ENCODE results near the gene AP4B1. TPM values are rescaled to one million over a fixed set of nuclear protein-coding genes. Genes with fewer than 3 reads are reported as not detected.

Gene AP4B1
- total RNA-seq, 1 donor: 14.1 TPM

- no peaks in the 10 kb centered on the region for H3K9me3 ChIP-seq (ENCODE audit: low read depth, low read length)
- H4K20me1 ChIP-seq (ENCODE audit: insufficient read depth, low read length): no peaks in the 10 kb centered on the region
- H3K36me3 ChIP-seq (ENCODE audit: insufficient read depth, low read length): no peaks in the 10 kb centered on the region
- H3K4me3 ChIP-seq (ENCODE audit: insufficient read depth, low read length): no peak overlapping the region
- TF ChIP-seq CTCF (IDR thresholded peaks at IDR 0.05; ENCODE audit: extremely low read depth, low read depth, low read length): no peak
- H2AFZ ChIP-seq (ENCODE audit: low read length): no peak overlapping the region
- no peaks in the 10 kb centered on the region for H3K27me3 ChIP-seq (ENCODE audit: insufficient read depth, low read length)
- H3K4me1 ChIP-seq (ENCODE audit: insufficient read depth, low read length): peaks cover 35% of the 10 kb centered on the region
- H3K27ac ChIP-seq (ENCODE audit: low read depth, low read length): no peak overlapping the region
- H3K79me2 ChIP-seq (ENCODE audit: insufficient read depth, low read length): no peaks in the 10 kb centered on the region
- no peak overlapping the region for H3K4me2 ChIP-seq (ENCODE audit: insufficient read depth, low read length)
- DNase-seq (ENCODE audit: insufficient read length, low spot score, missing footprints): no peak
Measured at GRCh38 chr1:113870778-113871177, 33.8 kb downstream of the AP4B1 start.

GRCh38 chr1:113868387-113869083 is 36.1 kb downstream of the AP4B1 start:
- Histone ChIP-seq H2AFZ (ENCODE audit: low read length) (peak overlapping the region; percentile 81), H3K36me3 (ENCODE audit: insufficient read depth, low read length) (no peaks in the 10 kb centered on the region), H3K9me3 (ENCODE audit: low read depth, low read length) (no peaks in the 10 kb centered on the region), H4K20me1 (ENCODE audit: insufficient read depth, low read length) (no peaks in the 10 kb centered on the region), H3K79me2 (ENCODE audit: insufficient read depth, low read length) (no peaks in the 10 kb centered on the region), H3K4me1 (ENCODE audit: insufficient read depth, low read length) (peaks cover 30% of the 10 kb centered on the region), H3K27me3 (ENCODE audit: insufficient read depth, low read length) (no peaks in the 10 kb centered on the region), H3K4me2 (ENCODE audit: insufficient read depth, low read length) (no peak overlapping the region), H3K27ac (ENCODE audit: low read depth, low read length) (peak overlapping the region; percentile 17), H3K4me3 (ENCODE audit: insufficient read depth, low read length) (no peak overlapping the region)
- no peak for TF ChIP-seq CTCF (IDR thresholded peaks at IDR 0.05; ENCODE audit: extremely low read depth, low read depth, low read length)
- peak; percentile 50 for DNase-seq (ENCODE audit: insufficient read length, low spot score, missing footprints)

- Histone ChIP-seq H3K4me2 (ENCODE audit: insufficient read depth, low read length) (no peak overlapping the region), H3K36me3 (ENCODE audit: insufficient read depth, low read length) (no peaks in the 10 kb centered on the region), H3K4me1 (ENCODE audit: insufficient read depth, low read length) (peaks cover 21% of the 10 kb centered on the region), H3K4me3 (ENCODE audit: insufficient read depth, low read length) (no peak overlapping the region), H3K79me2 (ENCODE audit: insufficient read depth, low read length) (no peaks in the 10 kb centered on the region), H4K20me1 (ENCODE audit: insufficient read depth, low read length) (no peaks in the 10 kb centered on the region), H2AFZ (ENCODE audit: low read length) (no peak overlapping the region), H3K27me3 (ENCODE audit: insufficient read depth, low read length) (no peaks in the 10 kb centered on the region), H3K9me3 (ENCODE audit: low read depth, low read length) (no peaks in the 10 kb centered on the region), H3K27ac (ENCODE audit: low read depth, low read length) (peak overlapping the region; percentile 92)
- TF ChIP-seq CTCF (IDR thresholded peaks at IDR 0.05; ENCODE audit: extremely low read depth, low read depth, low read length): no peak
- no peak for DNase-seq (ENCODE audit: insufficient read length, low spot score, missing footprints)
Measured at GRCh38 chr1:113861641-113862040, 43.0 kb downstream of the AP4B1 start.

GRCh38 chr1:113860891-113861290 is 43.7 kb downstream of the AP4B1 start:
- TF ChIP-seq CTCF (IDR thresholded peaks at IDR 0.05; ENCODE audit: extremely low read depth, low read depth, low read length): no peak
- Histone ChIP-seq H2AFZ (ENCODE audit: low read length) (peak overlapping the region; percentile 56), H3K4me1 (ENCODE audit: insufficient read depth, low read length) (peaks cover 21% of the 10 kb centered on the region), H3K36me3 (ENCODE audit: insufficient read depth, low read length) (no peaks in the 10 kb centered on the region), H3K9me3 (ENCODE audit: low read depth, low read length) (no peaks in the 10 kb centered on the region), H3K79me2 (ENCODE audit: insufficient read depth, low read length) (no peaks in the 10 kb centered on the region), H4K20me1 (ENCODE audit: insufficient read depth, low read length) (no peaks in the 10 kb centered on the region), H3K27ac (ENCODE audit: low read depth, low read length) (peak overlapping the region; percentile 92), H3K4me2 (ENCODE audit: insufficient read depth, low read length) (peak overlapping the region; percentile 73), H3K4me3 (ENCODE audit: insufficient read depth, low read length) (peak overlapping the region; percentile 3), H3K27me3 (ENCODE audit: insufficient read depth, low read length) (no peaks in the 10 kb centered on the region)
- DNase-seq (ENCODE audit: insufficient read length, low spot score, missing footprints): no peak

Data from osteoblast (primary cell).